ENCODE data around the gene POLR2B. TPM values are rescaled to one million over a fixed set of nuclear protein-coding genes. Genes with fewer than 3 reads are reported as not detected.
A peak's percentile ranks its signal among the peaks of the same experiment; 100 is the strongest.

The POLR2B gene
- total RNA-seq, 1 donor from 2014 or later = 73.0 TPM

DNA sequence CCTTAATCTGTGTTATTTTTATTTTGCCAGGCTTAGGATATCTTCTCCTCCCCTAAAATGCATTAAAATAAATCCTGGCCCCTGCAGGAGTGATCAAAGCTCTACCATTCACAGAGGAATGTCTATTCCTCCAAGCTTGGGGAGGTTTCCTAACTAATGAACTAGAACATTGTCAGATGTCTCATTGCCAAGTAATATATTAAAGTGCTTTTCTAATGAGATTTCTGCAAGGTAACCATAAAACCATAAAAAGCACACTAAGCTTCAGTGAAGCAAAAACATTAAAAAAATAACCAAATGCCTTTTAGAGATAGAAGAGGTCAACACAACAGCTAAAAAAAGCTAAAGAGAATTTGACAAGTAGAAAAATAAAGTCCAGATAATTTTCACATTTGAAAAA lies 96.7 kb downstream of the POLR2B start:
- TF ChIP-seq, protein P1, sequence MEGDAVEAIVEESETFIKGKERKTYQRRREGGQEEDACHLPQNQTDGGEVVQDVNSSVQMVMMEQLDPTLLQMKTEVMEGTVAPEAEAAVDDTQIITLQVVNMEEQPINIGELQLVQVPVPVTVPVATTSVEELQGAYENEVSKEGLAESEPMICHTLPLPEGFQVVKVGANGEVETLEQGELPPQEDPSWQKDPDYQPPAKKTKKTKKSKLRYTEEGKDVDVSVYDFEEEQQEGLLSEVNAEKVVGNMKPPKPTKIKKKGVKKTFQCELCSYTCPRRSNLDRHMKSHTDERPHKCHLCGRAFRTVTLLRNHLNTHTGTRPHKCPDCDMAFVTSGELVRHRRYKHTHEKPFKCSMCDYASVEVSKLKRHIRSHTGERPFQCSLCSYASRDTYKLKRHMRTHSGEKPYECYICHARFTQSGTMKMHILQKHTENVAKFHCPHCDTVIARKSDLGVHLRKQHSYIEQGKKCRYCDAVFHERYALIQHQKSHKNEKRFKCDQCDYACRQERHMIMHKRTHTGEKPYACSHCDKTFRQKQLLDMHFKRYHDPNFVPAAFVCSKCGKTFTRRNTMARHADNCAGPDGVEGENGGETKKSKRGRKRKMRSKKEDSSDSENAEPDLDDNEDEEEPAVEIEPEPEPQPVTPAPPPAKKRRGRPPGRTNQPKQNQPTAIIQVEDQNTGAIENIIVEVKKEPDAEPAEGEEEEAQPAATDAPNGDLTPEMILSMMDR (IDR thresholded peaks at IDR 0.05; ENCODE audit: borderline replicate concordance) = no peak
- peak overlapping the region; percentile 38 for H3K27ac ChIP-seq (replicated peaks)
- H3K27me3 ChIP-seq (ENCODE audit: low read depth) = no peaks in the 10 kb centered on the region
- H3K4me3 ChIP-seq = no peak overlapping the region
- DNase-seq = no peak
- peaks cover 98% of the 10 kb centered on the region for H3K4me1 ChIP-seq
- H3K9me3 ChIP-seq (replicated peaks) = no peaks in the 10 kb centered on the region
- H3K36me3 ChIP-seq = peaks cover 6% of the 10 kb centered on the region
- intact Hi-C loops (cut with micrococcal nuclease) = no loop called here

DNA sequence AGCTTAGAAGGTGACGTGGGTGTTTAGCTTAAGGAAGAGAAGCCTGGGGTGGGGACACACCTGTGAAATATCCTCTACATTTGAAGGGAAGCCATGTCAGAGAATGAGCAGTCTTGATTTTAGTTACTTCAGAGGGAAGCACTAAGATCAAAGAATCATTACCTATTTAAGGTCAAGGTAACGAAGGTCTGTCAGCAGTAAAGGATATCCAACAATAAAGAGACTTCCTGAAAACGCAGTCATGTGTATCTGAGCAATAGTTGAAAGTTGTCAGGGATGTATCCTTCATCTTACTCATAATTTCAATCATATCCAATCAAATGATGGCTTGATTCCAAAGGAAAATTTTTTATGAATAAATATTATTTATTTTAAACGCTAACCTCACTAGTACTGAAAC lies 98.0 kb downstream of the POLR2B start:
- intact Hi-C loops (cut with micrococcal nuclease) = no loop called here
- Histone ChIP-seq H3K36me3 (peaks cover 6% of the 10 kb centered on the region), H3K4me1 (peaks cover 98% of the 10 kb centered on the region), H3K27ac (replicated peaks) (peak overlapping the region; percentile 35), H3K9me3 (replicated peaks) (no peaks in the 10 kb centered on the region), H3K4me3 (no peak overlapping the region), H3K27me3 (ENCODE audit: low read depth) (no peaks in the 10 kb centered on the region)
- TF ChIP-seq, protein P1 (IDR thresholded peaks at IDR 0.05; ENCODE audit: borderline replicate concordance) = no peak
- no peak for DNase-seq

DNA sequence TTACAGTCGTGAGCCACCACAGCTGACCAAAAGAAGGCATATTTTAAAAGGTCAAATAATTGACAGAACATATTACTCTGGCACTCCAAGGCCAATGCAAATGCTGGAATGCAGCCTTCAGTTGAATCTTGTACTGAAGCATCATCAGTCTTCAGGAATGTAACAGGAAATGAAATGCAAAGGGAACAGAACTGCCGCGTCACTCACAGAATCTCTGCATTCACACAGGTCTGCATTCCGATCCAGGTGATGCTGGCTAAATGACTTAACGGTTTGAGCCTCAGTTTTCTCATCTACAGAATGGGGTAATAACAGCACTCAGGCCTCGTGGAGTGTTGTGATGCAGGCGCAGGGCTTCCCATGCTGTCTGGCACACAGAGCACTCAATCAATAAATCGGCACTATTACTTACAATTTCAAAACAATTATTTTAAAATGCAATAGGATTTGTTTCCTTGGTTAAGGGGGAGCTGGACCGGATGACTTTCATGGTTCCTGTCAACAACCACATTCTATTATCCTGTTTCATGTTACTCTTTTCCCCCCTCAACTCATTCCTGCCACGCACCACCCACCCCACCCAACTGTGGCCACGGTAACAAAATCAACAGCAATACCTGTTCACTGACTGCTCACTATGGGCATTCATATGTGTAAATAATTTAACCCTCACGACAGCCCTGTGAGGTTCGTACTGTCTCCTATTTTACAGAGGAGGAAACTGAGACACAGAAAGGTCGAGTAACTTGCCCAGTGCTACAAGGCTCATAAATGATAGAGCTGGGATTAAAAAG lies 99.1 kb downstream of the POLR2B start:
- H3K36me3 ChIP-seq = peaks cover 6% of the 10 kb centered on the region
- no peak for DNase-seq
- peak overlapping the region; percentile 79 for H3K27ac ChIP-seq (replicated peaks)
- H3K4me1 ChIP-seq = peaks cover 98% of the 10 kb centered on the region
- H3K27me3 ChIP-seq (ENCODE audit: low read depth) = no peaks in the 10 kb centered on the region
- H3K9me3 ChIP-seq (replicated peaks) = no peaks in the 10 kb centered on the region
- H3K4me3 ChIP-seq = no peak overlapping the region
- intact Hi-C loops (cut with micrococcal nuclease) = no loop called here
- TF ChIP-seq, protein P1 (IDR thresholded peaks at IDR 0.05; ENCODE audit: borderline replicate concordance) = no peak

DNA sequence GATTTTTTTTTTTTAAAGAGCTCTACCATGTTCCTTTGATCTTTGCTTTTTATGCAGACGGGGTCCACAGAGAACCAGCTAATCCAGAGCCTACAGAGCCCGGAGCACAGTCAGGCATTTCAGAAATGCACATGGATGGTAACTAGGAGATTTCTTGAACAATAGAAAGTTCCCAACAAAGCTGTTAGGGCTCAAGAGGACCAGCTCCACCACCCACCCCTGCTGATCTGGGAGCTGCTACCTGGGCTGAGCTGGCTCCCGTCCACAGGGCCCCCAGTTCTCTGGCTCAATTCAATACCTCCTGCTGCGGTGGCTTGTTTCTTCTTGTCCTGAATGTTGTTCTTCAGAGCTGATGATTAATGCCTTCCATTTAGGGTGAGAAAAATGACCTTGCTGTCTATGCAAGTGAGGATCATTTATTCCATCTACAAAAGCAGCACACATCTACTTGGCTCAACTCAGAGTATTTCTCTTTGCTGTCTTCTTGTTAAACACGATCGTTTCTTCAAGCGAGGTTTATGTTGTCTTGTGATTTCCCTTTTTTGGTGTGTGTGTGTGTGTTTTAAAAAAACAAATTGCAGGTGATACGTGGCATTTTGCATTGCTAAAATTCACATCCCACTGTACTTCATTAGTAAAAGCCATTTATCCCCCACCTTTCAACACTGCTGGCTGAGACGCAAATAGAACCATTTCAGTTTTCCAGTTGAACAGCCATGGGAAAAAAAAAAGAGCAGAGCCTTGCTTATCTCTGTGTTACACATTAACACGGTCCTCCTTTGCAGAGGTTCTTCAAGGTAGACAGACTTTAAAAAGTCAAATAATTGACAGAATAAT lies 100.2 kb downstream of the POLR2B start:
- H3K27me3 ChIP-seq (ENCODE audit: low read depth) = no peaks in the 10 kb centered on the region
- H3K9me3 ChIP-seq (replicated peaks) = no peaks in the 10 kb centered on the region
- no peak for DNase-seq
- H3K4me1 ChIP-seq = peaks cover 98% of the 10 kb centered on the region
- intact Hi-C loops (cut with micrococcal nuclease) = no loop called here
- H3K4me3 ChIP-seq = peak overlapping the region; percentile 34
- TF ChIP-seq, protein P1 (IDR thresholded peaks at IDR 0.05; ENCODE audit: borderline replicate concordance) = no peak
- peaks cover 6% of the 10 kb centered on the region for H3K36me3 ChIP-seq
- peak overlapping the region; percentile 79 for H3K27ac ChIP-seq (replicated peaks)

Other genes starting within 250 kb of the POLR2B start
- 0.80 TPM for gene SPINK2, start 157.2 kb upstream of the POLR2B start, total RNA-seq
- gene REST, start 71.0 kb upstream of the POLR2B start, total RNA-seq = 24.1 TPM
- gene NOA1, start 1.3 kb upstream of the POLR2B start, total RNA-seq = 13.0 TPM
- gene IGFBP7, start 131.5 kb downstream of the POLR2B start, total RNA-seq = 698 TPM

Measured in left ventricle myocardium inferior (tissue), 1 donor.